HEK293 (cell line): ENCODE data around the gene SCUBE1.

ENCODE experiments used
- CTCF ChIA-PET: fragments of 350-600 bp; formaldehyde crosslinking; extraction: SDS; loops from one replicate; lab custom pipeline; 2021; ENCODE audit warnings: antibody characterized with exemption; lab: Yijun Ruan, JAX
- POLR2A ChIA-PET: fragments of 300-600 bp; formaldehyde crosslinking; extraction: SDS; loops from one replicate; lab custom pipeline; 2020; ENCODE audit warnings: antibody characterized with exemption, inconsistent platforms; lab: Yijun Ruan, JAX
- H3K27ac ChIP-seq: fragments of 200-500 bp; sonication (Bioruptor generic); 2 replicates; pipeline ENCODE4 v1.5.1; 2014; ENCODE audit warnings: low read depth, low read length, control low read depth, inconsistent platforms; ENCODE audit errors: extremely low read depth
- H3K36me3 ChIP-seq, 2 experiments: fragments of 200-500 bp in 1 of 2; sonication (Bioruptor generic) in 1 of 2; 1 replicate in 1 of 2; 2 replicates in 1 of 2; pipeline ENCODE4 v1.5.1; 2014 to 2017; ENCODE audit warnings: inconsistent platforms in 2 of 2, low read length in 2 of 2; ENCODE audit not compliant: control insufficient read depth in 2 of 2, insufficient read depth in 1 of 2
- H3K4me1 ChIP-seq: fragments of 200-500 bp; sonication (Bioruptor generic); 2 replicates; pipeline ENCODE4 v1.5.1; 2014; ENCODE audit warnings: mild to moderate bottlenecking, low read length, inconsistent platforms; ENCODE audit not compliant: control insufficient read depth, insufficient read depth
- H3K4me3 ChIP-seq: 2 replicates; pipeline ENCODE4 v1.5.1; 2011; ENCODE audit warnings: low read depth, mild to moderate bottlenecking, control low read depth, low read length, moderate library complexity
- H3K9me3 ChIP-seq: fragments of 200-500 bp; sonication (Bioruptor generic); 2 replicates; pipeline ENCODE4 v1.5.1; 2014; ENCODE audit warnings: low read depth, low read length, inconsistent platforms; ENCODE audit not compliant: control insufficient read depth, insufficient read depth
- GLI2 ChIP-seq: fragments of 450-650 bp; formaldehyde crosslinking; IDR thresholded peaks from 2 replicates; pipeline ENCODE4; 2017; ENCODE audit warnings: missing biosample characterization, missing genetic modification characterization, low read depth, borderline replicate concordance
- HIC1 ChIP-seq: fragments of 450-650 bp; formaldehyde crosslinking; IDR thresholded peaks from 2 replicates; pipeline ENCODE4 v1.5.1; 2016; ENCODE audit warnings: missing biosample characterization, missing genetic modification characterization
- KLF10 ChIP-seq: fragments of 450-650 bp; IDR thresholded peaks from 2 replicates; pipeline ENCODE4 v1.5.1; 2018; ENCODE audit warnings: missing biosample characterization, mild to moderate bottlenecking, missing genetic modification characterization
- KLF16 ChIP-seq: fragments of 450-650 bp; formaldehyde crosslinking; IDR thresholded peaks from 2 replicates; pipeline ENCODE4 v1.5.1; 2017; ENCODE audit warnings: missing biosample characterization, missing genetic modification characterization
- KLF9 ChIP-seq: fragments of 450-650 bp; formaldehyde crosslinking; IDR thresholded peaks from 2 replicates; pipeline ENCODE4 v1.5.1; 2016; ENCODE audit warnings: missing biosample characterization, missing genetic modification characterization, low read depth
- MYNN ChIP-seq: fragments of 450-650 bp; formaldehyde crosslinking; IDR thresholded peaks from 2 replicates; pipeline ENCODE4 v1.5.1; 2016; ENCODE audit warnings: missing biosample characterization, missing genetic modification characterization, borderline replicate concordance
- RBAK ChIP-seq: fragments of 450-650 bp; formaldehyde crosslinking; IDR thresholded peaks from 2 replicates; pipeline ENCODE4 v1.5.1; 2016; ENCODE audit warnings: missing biosample characterization, missing genetic modification characterization
- ZNF121 ChIP-seq: fragments of 450-650 bp; formaldehyde crosslinking; IDR thresholded peaks from 2 replicates; pipeline ENCODE4 v1.5.1; 2016; ENCODE audit warnings: missing biosample characterization, missing genetic modification characterization
- ZNF132 ChIP-seq: fragments of 450-650 bp; formaldehyde crosslinking; IDR thresholded peaks from 2 replicates; pipeline ENCODE4 v1.5.1; 2017; ENCODE audit warnings: missing biosample characterization, missing genetic modification characterization, borderline replicate concordance
- ZNF2 ChIP-seq: fragments of 450-650 bp; formaldehyde crosslinking; IDR thresholded peaks from 2 replicates; pipeline ENCODE4 v1.5.1; 2016; ENCODE audit warnings: missing biosample characterization, missing genetic modification characterization
- ZNF292 ChIP-seq: fragments of 450-650 bp; formaldehyde crosslinking; IDR thresholded peaks from 2 replicates; pipeline ENCODE4 v1.5.1; 2016; ENCODE audit warnings: low read depth, missing biosample characterization, missing genetic modification characterization, borderline replicate concordance
- ZNF302 ChIP-seq: fragments of 450-650 bp; formaldehyde crosslinking; IDR thresholded peaks from 2 replicates; pipeline ENCODE4 v1.5.1; 2016; ENCODE audit warnings: missing biosample characterization, missing genetic modification characterization, low read depth
- ZNF433 ChIP-seq: fragments of 450-650 bp; formaldehyde crosslinking; IDR thresholded peaks from 2 replicates; pipeline ENCODE4 v1.5.1; 2016; ENCODE audit warnings: missing biosample characterization, missing genetic modification characterization, low read depth
- ZNF555 ChIP-seq: fragments of 450-650 bp; formaldehyde crosslinking; conservative IDR thresholded peaks from 2 replicates; pipeline ENCODE4 v1.5.1; 2017; ENCODE audit warnings: missing biosample characterization, mild to moderate bottlenecking, missing genetic modification characterization, inconsistent platforms
- ZNF560 ChIP-seq: fragments of 450-650 bp; formaldehyde crosslinking; IDR thresholded peaks from 2 replicates; pipeline ENCODE4 v1.5.1; 2017; ENCODE audit warnings: missing biosample characterization, missing genetic modification characterization, borderline replicate concordance
- ZNF571 ChIP-seq: fragments of 450-650 bp; formaldehyde crosslinking; IDR thresholded peaks from 2 replicates; pipeline ENCODE4 v1.5.0; 2017; ENCODE audit warnings: missing biosample characterization, missing genetic modification characterization
- ZNF76 ChIP-seq: fragments of 450-650 bp; formaldehyde crosslinking; IDR thresholded peaks from 2 replicates; pipeline ENCODE4; 2016; ENCODE audit warnings: low read depth, missing biosample characterization, missing genetic modification characterization, borderline replicate concordance
- ZNF830 ChIP-seq: fragments of 450-650 bp; IDR thresholded peaks from 2 replicates; pipeline ENCODE4 v1.5.0; 2018; ENCODE audit warnings: missing biosample characterization, missing genetic modification characterization, low read depth, mild to moderate bottlenecking, moderate library complexity
- TF ChIP-seq, protein P1 (sequence below): fragments of 450-650 bp; formaldehyde crosslinking; conservative IDR thresholded peaks from 2 replicates; pipeline ENCODE4 v1.5.1; 2016; ENCODE audit warnings: low read depth, missing biosample characterization, missing genetic modification characterization
- TF ChIP-seq, protein P2 (sequence below): fragments of 450-650 bp; formaldehyde crosslinking; IDR thresholded peaks from 2 replicates; pipeline ENCODE4 v1.5.1; 2016; ENCODE audit warnings: missing biosample characterization, missing genetic modification characterization

The SCUBE1 gene

DNA sequence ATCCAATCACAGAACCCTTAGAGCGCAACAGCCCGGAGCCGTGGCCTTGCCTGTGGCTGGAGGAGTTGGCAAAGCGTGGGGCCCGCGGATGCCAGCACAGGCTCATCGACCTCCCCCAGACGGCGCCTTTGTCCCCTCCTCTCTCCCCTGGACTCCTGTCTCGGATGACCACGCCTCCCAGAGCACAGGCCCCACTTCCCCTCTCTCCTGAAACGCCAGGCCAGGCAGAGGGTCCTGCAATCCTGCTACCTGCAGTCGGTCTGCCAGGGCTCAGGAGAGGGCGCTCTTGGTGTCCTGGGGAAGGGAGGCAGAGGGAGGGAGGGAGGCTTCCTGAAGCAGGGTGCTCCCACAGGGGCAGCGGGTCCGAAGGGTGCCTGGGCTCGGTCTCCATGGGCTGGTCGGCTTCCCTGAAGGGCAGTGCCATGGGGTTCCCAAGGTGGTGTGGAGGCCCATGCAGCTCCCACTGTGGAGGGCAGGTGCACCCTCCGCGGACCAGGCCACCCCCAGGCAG lies 139.6 kb downstream of the SCUBE1 start (continued):
- no peak for TF ChIP-seq ZNF830
- no peak for TF ChIP-seq ZNF76 (tag by site-specific recombination)
- TF ChIP-seq ZNF571 (tag by site-specific recombination): no peak
- no peak for TF ChIP-seq MYNN
- TF ChIP-seq RBAK (tag by site-specific recombination): no peak
- no peak for TF ChIP-seq ZNF555 (tag by site-specific recombination)
- TF ChIP-seq ZNF433 (tag by site-specific recombination): no peak
- TF ChIP-seq HIC1 (tag by site-specific recombination): no peak

DNA sequence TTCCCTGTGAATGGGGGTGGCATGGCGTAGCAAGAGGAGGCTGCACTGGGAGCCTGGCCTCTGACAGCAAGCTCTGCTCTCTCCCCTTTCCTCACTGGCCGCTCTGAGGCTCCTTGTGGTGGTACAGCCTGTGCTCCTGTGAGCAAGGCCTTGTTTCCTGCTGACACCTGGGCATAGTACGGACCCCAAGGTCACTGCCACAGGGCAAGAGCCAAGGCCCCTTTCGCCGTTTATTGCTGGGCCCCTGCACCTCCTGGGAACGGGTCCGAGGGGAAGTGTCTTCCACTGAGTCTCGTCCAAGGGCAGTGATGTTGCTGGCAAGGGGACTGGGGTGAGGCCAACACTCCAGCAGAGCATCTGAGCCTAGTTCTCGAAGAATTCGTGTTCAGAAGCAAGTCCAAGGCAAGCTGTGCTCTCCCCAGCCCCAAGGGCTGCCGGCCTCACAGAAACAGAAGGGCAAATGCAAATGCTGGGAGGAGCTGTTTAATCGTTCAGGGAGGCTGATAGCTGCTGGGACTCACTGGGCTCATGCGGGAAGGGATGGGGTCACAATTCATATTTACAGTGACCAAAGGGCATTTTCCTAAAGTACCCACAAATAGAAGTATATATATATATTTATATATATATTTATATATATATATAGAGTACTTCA lies 140.3 kb downstream of the SCUBE1 start:
- POLR2A ChIA-PET: interaction anchor here (3.9 kb wide), 1 partner anchor 15 kb away, joined by 20 read pairs; no protein-coding TSS in a partner anchor
- TF ChIP-seq, protein P1, sequence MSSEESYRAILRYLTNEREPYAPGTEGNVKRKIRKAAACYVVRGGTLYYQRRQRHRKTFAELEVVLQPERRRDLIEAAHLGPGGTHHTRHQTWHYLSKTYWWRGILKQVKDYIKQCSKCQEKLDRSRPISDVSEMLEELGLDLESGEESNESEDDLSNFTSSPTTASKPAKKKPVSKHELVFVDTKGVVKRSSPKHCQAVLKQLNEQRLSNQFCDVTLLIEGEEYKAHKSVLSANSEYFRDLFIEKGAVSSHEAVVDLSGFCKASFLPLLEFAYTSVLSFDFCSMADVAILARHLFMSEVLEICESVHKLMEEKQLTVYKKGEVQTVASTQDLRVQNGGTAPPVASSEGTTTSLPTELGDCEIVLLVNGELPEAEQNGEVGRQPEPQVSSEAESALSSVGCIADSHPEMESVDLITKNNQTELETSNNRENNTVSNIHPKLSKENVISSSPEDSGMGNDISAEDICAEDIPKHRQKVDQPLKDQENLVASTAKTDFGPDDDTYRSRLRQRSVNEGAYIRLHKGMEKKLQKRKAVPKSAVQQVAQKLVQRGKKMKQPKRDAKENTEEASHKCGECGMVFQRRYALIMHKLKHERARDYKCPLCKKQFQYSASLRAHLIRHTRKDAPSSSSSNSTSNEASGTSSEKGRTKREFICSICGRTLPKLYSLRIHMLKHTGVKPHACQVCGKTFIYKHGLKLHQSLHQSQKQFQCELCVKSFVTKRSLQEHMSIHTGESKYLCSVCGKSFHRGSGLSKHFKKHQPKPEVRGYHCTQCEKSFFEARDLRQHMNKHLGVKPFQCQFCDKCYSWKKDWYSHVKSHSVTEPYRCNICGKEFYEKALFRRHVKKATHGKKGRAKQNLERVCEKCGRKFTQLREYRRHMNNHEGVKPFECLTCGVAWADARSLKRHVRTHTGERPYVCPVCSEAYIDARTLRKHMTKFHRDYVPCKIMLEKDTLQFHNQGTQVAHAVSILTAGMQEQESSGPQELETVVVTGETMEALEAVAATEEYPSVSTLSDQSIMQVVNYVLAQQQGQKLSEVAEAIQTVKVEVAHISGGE (tag by site-specific recombination): no peak
- TF ChIP-seq KLF16 (tag by site-specific recombination) (no peak), GLI2 (tag by site-specific recombination) (no peak), KLF9 (no peak), ZNF121 (no peak), ZNF292 (tag by site-specific recombination) (no peak), ZNF560 (tag by site-specific recombination) (no peak), ZNF132 (no peak), RBAK (tag by site-specific recombination) (no peak), ZNF76 (tag by site-specific recombination) (no peak), KLF10 (tag by site-specific recombination) (no peak), ZNF2 (tag by site-specific recombination) (no peak), ZNF302 (tag by site-specific recombination) (no peak)
- TF ChIP-seq, protein P2, sequence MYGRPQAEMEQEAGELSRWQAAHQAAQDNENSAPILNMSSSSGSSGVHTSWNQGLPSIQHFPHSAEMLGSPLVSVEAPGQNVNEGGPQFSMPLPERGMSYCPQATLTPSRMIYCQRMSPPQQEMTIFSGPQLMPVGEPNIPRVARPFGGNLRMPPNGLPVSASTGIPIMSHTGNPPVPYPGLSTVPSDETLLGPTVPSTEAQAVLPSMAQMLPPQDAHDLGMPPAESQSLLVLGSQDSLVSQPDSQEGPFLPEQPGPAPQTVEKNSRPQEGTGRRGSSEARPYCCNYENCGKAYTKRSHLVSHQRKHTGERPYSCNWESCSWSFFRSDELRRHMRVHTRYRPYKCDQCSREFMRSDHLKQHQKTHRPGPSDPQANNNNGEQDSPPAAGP (tag by site-specific recombination): no peak
- TF ChIP-seq, all 188 proteins: peak for 0
- no peaks in the 10 kb centered on the region for H3K9me3 ChIP-seq

More for the DNA sequence above, 140.3 kb downstream of the SCUBE1 start:
- Histone ChIP-seq H3K4me1 (no peaks in the 10 kb centered on the region), H3K27ac (no peak overlapping the region), H3K36me3 (no peaks in the 10 kb centered on the region), H3K4me3 (no peak overlapping the region)
- CTCF ChIA-PET: interaction anchor here (0.5 to 2.6 kb wide), 5 partner anchors 15 to 685 kb away, joined by 3 to 13 read pairs (median 4); no protein-coding TSS in a partner anchor
